Vagina (tissue), 2 donors: ENCODE results near the gene CDH18. TPM values are rescaled to one million over a fixed set of nuclear protein-coding genes. Genes with fewer than 3 reads are reported as not detected.

Experiments used
- DNase-seq, 2 donors: peaks; one replicate each; pipeline ENCODE4 v3.0.0-alpha.2; 2017; ENCODE audit errors: extremely low spot score in 2 of 2
- H3K27ac ChIP-seq: fragments of 200-600 bp; sonication (generic); one replicate; pipeline ENCODE4 v1.5.1; 2019
- H3K27me3 ChIP-seq: fragments of 200-600 bp; sonication (generic); one replicate; pipeline ENCODE4 v1.5.1; 2019
- H3K36me3 ChIP-seq, 2 donors: fragments of 200-600 bp; sonication (generic); one replicate each; pipeline ENCODE4 v1.5.1; 2017 to 2019
- H3K4me1 ChIP-seq: fragments of 200-600 bp; sonication (generic); one replicate; pipeline ENCODE4 v1.5.1; 2019
- H3K4me3 ChIP-seq, 2 donors: fragments of 200-600 bp; sonication (generic); 1 replicate in 1 of 2; 2 replicates in 1 of 2; pipeline ENCODE4 v1.5.1; 2016 to 2019
- H3K9me3 ChIP-seq: fragments of 200-600 bp; sonication (generic); one replicate; pipeline ENCODE4 v1.5.1; 2019
- CTCF ChIP-seq, 3 experiments: fragments of 450-650 bp in 2 of 3; fragments of 200-600 bp in 1 of 3; sonication (generic) in 1 of 3; IDR thresholded peaks; one replicate each; pipeline ENCODE4 v1.5.1; 2017 to 2019; ENCODE audit warnings: antibody characterized with exemption in 3 of 3, mild to moderate bottlenecking in 2 of 3, moderate library complexity in 2 of 3
- POLR2A ChIP-seq, 2 donors: fragments of 450-650 bp; IDR thresholded peaks; one replicate each; pipeline ENCODE4 v1.6.1; 2017; ENCODE audit warnings: antibody characterized with exemption in 2 of 2, mild to moderate bottlenecking in 2 of 2, moderate library complexity in 2 of 2
- POLR2AphosphoS5 ChIP-seq, 2 donors: sonication (generic); formaldehyde crosslinking; IDR thresholded peaks; one replicate each; pipeline ENCODE4 v1.9.0; 2017; ENCODE audit warnings: antibody characterized with exemption in 2 of 2, mild to moderate bottlenecking in 2 of 2, low read depth in 1 of 2; ENCODE audit not compliant: insufficient read depth in 1 of 2
- intact Hi-C: fragments of 100-400 bp; cut with DNase I; formaldehyde crosslinking; loops from one replicate; pipeline ENCODE4 v1.15.1; 2023
- total RNA-seq: library from RNA; depleted of rRNA; stranded (reverse); fragments of >200 nt; gene quantifications from one replicate; pipeline ENCODE4 v1.2.3, GENCODE V29; 2016

The CDH18 gene
- total RNA-seq, 1 donor from 2014 or later: not detected

- H3K27ac ChIP-seq: no peak overlapping the region
- no peak for TF ChIP-seq CTCF (IDR thresholded peaks at IDR 0.05)
- TF ChIP-seq POLR2AphosphoS5 (IDR thresholded peaks at IDR 0.05; ENCODE audit: insufficient read depth in 1 of 2, low read depth in 1 of 2): no peak
- no peak for TF ChIP-seq POLR2A (IDR thresholded peaks at IDR 0.05)
- no peak overlapping the region for H3K4me3 ChIP-seq
- intact Hi-C loops: no loop called here
- no peaks in the 10 kb centered on the region for H3K4me1 ChIP-seq
- no peaks in the 10 kb centered on the region for H3K36me3 ChIP-seq
- no peak for DNase-seq
- H3K9me3 ChIP-seq: no peaks in the 10 kb centered on the region
- H3K27me3 ChIP-seq: no peaks in the 10 kb centered on the region
These were observed 9.5 kb downstream of the CDH18 start for GRCh38 chr5:19978476-19978875.

GRCh38 chr5:19977099-19977498 is 10.9 kb downstream of the CDH18 start:
- Histone ChIP-seq H3K27ac (no peak overlapping the region), H3K27me3 (no peaks in the 10 kb centered on the region), H3K36me3 (no peaks in the 10 kb centered on the region), H3K9me3 (no peaks in the 10 kb centered on the region), H3K4me3 (no peak overlapping the region), H3K4me1 (no peaks in the 10 kb centered on the region)
- no peak for DNase-seq
- no peak for TF ChIP-seq POLR2AphosphoS5 (IDR thresholded peaks at IDR 0.05; ENCODE audit: insufficient read depth in 1 of 2, low read depth in 1 of 2)
- TF ChIP-seq CTCF (IDR thresholded peaks at IDR 0.05): no peak
- TF ChIP-seq POLR2A (IDR thresholded peaks at IDR 0.05): no peak
- intact Hi-C loops: no loop called here

GRCh38 chr5:19975795-19976194 is 12.2 kb downstream of the CDH18 start:
- no peak for TF ChIP-seq CTCF (IDR thresholded peaks at IDR 0.05)
- TF ChIP-seq POLR2AphosphoS5 (IDR thresholded peaks at IDR 0.05; ENCODE audit: insufficient read depth in 1 of 2, low read depth in 1 of 2): no peak
- TF ChIP-seq POLR2A (IDR thresholded peaks at IDR 0.05): no peak
- Histone ChIP-seq H3K4me1 (no peaks in the 10 kb centered on the region), H3K4me3 (no peak overlapping the region), H3K27ac (no peak overlapping the region), H3K36me3 (no peaks in the 10 kb centered on the region), H3K27me3 (no peaks in the 10 kb centered on the region), H3K9me3 (no peaks in the 10 kb centered on the region)
- intact Hi-C loops: no loop called here
- no peak for DNase-seq

- Histone ChIP-seq H3K27ac (no peak overlapping the region), H3K4me3 (no peak overlapping the region), H3K4me1 (no peaks in the 10 kb centered on the region), H3K9me3 (no peaks in the 10 kb centered on the region), H3K36me3 (no peaks in the 10 kb centered on the region), H3K27me3 (no peaks in the 10 kb centered on the region)
- intact Hi-C loops: no loop called here
- no peak for TF ChIP-seq POLR2A (IDR thresholded peaks at IDR 0.05)
- no peak for TF ChIP-seq POLR2AphosphoS5 (IDR thresholded peaks at IDR 0.05; ENCODE audit: insufficient read depth in 1 of 2, low read depth in 1 of 2)
- no peak for TF ChIP-seq CTCF (IDR thresholded peaks at IDR 0.05)
- DNase-seq: no peak
These were observed 27.5 kb downstream of the CDH18 start for GRCh38 chr5:19960451-19960850.

- H3K4me3 ChIP-seq: no peak overlapping the region
- H3K4me1 ChIP-seq: no peaks in the 10 kb centered on the region
- no peak for TF ChIP-seq POLR2AphosphoS5 (IDR thresholded peaks at IDR 0.05; ENCODE audit: insufficient read depth in 1 of 2, low read depth in 1 of 2)
- no peak for TF ChIP-seq POLR2A (IDR thresholded peaks at IDR 0.05)
- no peak for TF ChIP-seq CTCF (IDR thresholded peaks at IDR 0.05)
- H3K27ac ChIP-seq: no peak overlapping the region
- H3K36me3 ChIP-seq: no peaks in the 10 kb centered on the region
- no peak for DNase-seq
- no peaks in the 10 kb centered on the region for H3K27me3 ChIP-seq
- intact Hi-C loops: no loop called here
- H3K9me3 ChIP-seq: no peaks in the 10 kb centered on the region
These were observed 28.1 kb downstream of the CDH18 start for GRCh38 chr5:19959830-19960384.
